ENCODE data around the gene CRKL.

Gene CRKL

GRCh38 chr22:20996598-20997535 is 79.7 kb downstream of the CRKL start:
- no peak for DNase-seq (ENCODE audit: low read depth in 3 of 3)

- no peak for DNase-seq (ENCODE audit: low read depth in 3 of 3)
Measured at GRCh38 chr22:20997536-20998257, 80.5 kb downstream of the CRKL start.

GRCh38 chr22:20998411-20999336 is 81.5 kb downstream of the CRKL start:
- DNase-seq (ENCODE audit: low read depth in 3 of 3), result no peak

- DNase-seq (ENCODE audit: low read depth in 3 of 3), result no peak
Measured at GRCh38 chr22:20999350-21000206, 82.4 kb downstream of the CRKL start.

GRCh38 chr22:21000207-21000986 is 83.2 kb downstream of the CRKL start:
- no peak for DNase-seq (ENCODE audit: low read depth in 3 of 3)

GRCh38 chr22:21000987-21001600 is 83.9 kb downstream of the CRKL start:
- DNase-seq (ENCODE audit: low read depth in 3 of 3), result no peak

GRCh38 chr22:21001601-21002325 is 84.6 kb downstream of the CRKL start, which contains the start of gene THAP7:
TSS of gene THAP7 (minus strand) at chr22:21002118. CDS start at chr22:21001911, 207 bp downstream.
- DNase-seq (ENCODE audit: low read depth in 3 of 3), result peak; percentile 94 to 98 (median 96)

All from stimulated activated CD4-positive, alpha-beta T cell treated with anti-CD3 and anti-CD28 coated beads, TNF-alpha, amount 100 ng/mL, for 24 hours (primary cell).